CD4-positive, alpha-beta T cell treated with Interleukin-2 at 100 ng/mL for 4 hours (primary cell): ENCODE measurements around the gene STK38.
"Not testable (repeated sequence)": the region's sequence is repeated elsewhere in the genome, so short reads cannot be mapped to it uniquely, and the experiment has no call there.

ENCODE experiments used
- DNase-seq: peaks from one replicate; pipeline ENCODE4 v3.0.0-alpha.2; 2020; ENCODE audit warnings: low spot score

STK38 gene

DNA sequence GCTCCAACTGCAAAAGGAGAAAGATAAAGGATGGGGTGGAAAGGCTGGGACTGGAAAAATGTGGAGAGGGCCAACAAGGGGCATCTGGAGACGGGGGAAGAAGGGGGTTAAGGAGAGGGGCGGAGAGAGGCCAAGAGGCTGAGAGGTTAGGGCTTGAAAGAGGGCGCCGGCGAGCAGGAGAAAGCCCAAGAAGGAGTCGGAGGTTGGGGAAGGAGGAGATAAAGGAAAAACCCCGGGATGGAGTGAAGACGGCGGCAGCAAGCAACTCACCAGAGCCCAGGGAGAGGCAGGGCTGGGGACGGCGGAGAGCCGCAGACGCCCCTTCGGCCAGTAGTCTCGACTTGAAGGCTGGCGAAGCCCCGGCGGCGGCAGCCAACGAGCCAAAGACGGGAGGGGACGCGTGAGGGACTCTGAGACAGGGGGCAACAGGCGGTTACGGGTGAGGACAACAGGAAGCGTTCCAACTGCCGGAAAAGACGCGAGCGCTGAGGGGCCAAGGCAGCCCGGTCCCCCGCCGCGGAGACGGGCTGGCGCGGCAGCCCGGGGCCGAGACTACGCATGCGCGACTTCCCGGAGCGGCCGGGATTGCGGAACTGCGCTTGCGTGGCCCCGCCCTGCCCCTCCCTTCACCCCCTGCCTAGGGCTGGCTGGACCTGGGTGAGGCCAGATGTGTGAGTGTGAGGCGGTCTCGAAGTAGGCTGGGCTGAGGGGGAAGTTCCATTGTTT is at the start of gene STK38:
TSS of gene STK38 (minus strand) at position 560 of the 726 bp plus-strand sequence. CDS start 7,277 bp downstream, outside the sequence.
- DNase-seq, result peak; percentile 93

DNA sequence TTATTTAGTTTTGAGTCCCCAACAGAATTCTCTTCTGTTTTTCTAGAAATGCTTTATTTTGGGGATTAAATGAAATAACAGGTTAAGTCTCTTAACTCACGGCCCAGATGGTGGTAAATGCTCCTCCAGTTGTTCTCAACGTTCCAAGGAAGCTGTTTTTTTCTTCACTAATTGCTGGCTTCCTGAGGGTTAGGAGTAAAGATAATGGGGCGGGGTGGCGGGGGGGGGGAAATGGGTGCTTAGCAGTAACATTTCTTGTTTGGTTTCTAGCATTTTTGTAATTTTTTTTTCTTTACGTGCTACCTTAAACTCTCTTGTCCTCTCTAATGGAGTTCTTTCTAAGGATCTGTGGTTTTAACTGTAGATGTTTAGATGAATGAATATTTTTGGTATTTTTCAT is 49.1 kb upstream of the STK38 start:
- DNase-seq, result no peak

DNA sequence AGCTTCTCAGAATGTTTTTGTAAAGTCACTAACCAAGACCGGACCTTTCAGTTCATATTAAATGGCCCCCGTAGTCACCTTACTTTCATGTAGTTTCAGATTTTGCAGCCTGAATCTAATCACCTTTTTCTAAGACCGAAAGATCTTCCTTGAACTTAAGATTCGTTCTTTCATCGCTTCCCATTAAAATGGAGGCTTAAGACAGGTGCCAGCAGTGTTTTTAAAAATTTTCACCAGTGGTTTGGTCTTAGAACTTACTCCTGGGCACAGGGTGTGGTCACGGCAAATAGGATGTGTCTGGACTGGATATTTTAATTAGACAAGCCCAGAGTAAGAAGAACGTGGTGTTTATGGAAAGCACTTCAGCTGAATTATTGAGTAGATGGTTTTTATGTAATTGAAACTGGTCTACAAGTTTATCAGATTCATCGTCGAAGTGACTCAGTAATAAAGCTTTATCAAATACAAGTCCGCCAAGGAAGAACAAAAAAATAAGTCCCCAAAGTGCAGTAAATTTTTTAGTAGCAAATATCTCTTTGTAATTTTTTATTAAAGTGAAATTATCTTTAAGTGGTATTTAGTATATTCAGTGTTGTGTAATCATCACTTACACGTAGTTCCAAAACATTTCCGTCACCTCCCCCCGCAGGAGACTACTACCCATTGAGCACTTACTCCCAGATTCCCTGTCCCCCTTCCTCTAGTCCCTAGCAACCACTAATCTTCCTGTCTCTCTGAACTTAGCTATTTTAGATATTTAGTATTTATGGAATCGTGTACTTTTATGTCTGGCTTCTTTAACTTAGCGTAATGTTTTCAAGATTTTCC is 47.8 kb upstream of the STK38 start:
- DNase-seq, result peak; percentile 34

DNA sequence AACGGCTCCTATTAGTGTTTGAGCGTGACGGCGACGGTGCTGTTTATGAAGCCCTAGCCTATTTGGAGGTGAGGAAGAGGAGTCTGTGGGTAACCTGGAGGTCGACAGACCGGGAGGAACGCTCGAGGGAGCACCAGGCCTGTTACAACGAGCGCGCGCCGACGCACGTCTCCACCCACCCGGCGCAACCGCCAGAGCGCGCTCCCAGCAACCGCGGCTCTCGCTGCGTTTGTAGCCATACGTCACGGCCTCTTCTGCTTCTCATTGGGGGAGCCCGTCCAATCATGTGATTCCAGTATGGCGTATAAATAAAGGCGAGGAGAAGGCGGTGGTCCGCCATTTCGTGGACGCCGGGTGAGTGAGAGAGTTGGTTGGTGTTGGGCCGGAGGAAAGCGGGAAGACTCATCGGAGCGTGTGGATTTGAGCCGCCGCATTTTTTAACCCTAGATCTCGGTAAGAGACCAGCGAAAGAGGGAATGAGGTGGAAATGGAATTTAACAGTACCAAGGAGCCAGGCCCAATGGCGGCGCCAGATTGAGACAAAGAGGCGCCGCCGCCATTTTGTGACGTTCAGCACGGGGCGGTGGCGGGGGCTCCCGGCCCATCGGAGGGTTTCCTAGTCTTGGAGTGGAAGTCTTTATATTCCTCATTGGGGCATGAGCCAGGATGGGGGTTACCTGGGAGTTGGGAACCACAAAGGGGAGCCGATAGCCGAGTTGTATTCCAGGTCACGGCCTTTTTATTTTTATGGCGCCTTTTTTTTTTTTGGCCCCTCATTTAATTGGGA is 46.9 kb upstream of the STK38 start, which contains the start of gene SRSF3:
TSS of gene SRSF3 (plus strand) at position 334 of the 787 bp plus-strand sequence. CDS start 2,401 bp downstream, outside the sequence.
- peak; percentile 97 for DNase-seq

DNA sequence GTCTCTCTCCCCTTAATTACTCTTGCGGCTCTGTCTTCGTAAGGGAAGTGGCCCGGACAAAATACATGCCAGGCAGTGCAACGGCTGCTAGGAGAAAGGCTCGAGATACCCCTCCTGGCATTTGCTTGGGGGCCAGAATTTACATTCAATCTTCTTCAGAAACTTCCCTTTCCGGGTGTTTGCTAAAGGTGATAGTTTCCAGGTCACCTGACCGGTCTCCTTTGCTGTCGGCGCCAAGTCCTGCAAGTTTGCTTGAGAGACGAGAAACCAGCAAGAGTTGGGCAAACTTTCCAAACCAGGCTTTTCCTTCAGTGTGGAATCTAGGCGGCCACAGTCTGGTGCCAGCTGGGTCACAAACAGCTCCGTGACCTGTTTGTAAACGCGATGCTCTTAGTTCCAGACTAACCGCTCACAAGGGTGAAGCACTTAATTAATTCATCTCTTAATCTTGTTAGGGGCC is 46.3 kb upstream of the STK38 start:
- peak; percentile 50 for DNase-seq

DNA sequence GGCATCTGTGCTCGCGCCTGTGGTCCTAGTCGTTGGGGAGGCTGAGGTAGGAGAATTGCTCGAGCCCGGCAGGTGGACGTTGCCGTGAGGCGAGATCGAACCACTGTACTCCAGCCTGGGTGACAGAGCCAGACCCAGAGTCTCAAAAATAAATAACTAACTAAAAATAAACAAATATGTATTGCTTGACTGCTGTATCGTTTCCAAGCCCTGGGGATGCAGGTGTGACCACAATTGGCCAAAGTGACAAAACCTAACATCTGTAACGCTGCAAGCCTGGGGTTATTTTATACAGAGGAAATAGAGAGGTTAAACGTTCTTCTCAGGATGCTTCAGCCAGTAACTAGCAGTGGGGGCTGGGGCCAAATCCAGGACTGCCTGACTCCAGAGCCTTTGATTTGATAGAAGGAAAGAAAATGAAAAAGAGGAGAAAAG is 45.0 kb upstream of the STK38 start:
- DNase-seq, result no peak

DNA sequence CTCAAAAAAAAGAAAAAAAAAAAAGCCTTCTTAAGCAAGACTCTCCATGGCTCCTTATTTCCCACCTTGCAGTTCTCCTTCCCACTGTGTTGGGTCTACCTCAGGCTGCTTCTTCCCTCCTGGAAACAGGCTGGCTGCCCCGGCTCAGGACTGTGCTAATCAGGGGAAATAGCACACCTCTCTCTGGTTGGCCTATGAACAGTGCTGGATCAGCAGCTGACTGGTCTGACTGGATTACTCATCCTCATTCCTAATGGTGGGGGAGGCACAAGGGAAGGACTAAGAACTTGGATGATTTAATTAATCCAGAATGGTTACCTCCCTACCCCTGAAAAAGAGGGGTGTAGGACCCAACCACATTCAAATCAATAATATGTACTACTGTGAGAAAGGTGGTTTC is 43.0 kb upstream of the STK38 start:
- no peak for DNase-seq

DNA sequence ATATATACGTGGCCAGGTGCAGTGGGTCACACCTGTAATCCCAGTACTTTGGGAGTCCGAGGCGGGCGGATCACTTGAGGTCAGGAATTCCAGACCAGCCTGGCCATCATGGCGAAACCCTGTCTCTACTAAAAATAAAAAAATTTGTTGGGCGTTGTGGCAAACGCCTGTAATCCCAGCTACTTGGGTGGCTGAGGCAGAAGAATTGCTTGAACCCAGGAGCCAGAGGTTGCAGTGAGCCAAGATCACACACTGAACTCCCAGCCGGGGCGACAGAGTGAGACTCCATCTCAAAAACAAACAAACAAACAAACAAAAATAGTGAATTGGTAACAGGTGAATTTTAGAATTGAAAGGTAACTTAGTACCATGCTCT is 41.7 kb upstream of the STK38 start:
- not testable (repeated sequence) for DNase-seq

DNA sequence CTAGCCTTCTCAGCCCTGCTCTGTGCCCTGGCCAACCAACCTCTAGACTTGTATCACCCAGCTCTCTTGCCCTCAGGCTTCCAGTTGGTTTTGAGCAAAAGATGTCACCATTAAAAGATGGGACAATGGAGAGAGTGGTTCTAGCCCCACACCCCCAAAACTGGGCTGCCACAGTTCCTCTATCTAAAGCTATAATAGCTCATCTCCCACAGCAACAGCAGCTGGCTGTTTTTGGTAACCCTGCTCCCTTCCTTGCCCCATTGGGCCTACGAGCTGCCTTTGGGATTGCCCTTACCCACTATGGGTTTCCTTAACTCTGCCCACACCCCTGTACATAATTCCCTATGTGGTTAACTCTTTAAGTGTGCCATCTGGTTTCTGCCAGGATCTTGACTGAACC is 39.3 kb upstream of the STK38 start:
- no peak for DNase-seq

DNA sequence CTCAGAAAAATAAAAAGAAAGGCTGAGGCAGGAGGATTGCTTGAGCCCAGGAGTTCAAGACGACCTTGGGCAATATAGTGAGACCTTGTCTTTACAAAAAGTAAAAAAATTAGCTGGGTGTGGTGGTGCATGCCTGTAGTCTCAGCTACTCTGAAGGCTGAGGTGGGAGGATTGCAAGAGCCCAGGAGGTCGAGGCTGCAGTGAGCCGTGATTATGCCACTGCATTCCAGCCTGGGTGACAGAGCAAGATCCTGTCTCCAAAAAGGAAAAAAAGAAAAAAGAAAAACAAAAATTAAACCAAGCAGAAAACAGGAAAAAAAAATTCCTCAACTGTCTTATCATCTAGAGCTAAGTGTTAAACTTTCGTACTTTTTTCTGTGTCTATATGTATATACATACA is 34.4 kb upstream of the STK38 start:
- no peak for DNase-seq

DNA sequence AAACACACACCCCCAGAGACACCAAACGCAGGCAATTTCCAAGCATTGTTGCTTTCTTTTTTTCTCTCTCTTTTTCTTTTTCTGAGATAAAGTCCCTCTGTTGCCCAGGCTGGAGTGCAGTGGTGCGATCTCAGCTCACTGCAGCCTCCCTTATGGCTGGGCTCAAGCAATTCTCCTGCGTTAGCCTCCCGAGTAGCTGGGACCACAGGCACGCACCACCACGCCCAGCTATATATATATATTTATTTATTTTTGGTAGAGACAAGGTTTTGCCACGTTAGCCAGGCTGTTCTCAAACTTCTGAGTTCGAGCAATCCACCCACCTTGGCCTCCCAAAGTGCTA is 32.9 kb upstream of the STK38 start:
- no peak for DNase-seq

DNA sequence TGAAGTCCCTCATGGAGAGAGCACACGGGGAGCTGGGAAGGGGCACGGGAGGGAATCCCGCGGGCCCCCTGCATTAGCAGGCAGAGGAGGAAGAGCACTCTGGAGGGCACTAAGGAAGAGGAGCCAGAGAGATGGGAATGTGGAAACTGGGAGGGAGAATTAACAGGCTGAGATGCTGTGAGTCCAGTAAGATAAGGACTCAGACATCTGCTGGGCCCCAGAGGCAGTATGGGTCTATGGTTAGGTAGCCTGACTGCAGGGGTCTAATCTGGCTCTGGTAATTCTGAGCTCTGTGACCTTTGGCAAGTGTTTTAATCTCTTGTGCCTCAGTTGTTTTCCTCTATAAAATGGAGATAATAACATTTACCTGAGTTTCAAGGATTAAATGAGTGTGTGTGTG is 31.2 kb upstream of the STK38 start:
- DNase-seq, result no peak

DNA sequence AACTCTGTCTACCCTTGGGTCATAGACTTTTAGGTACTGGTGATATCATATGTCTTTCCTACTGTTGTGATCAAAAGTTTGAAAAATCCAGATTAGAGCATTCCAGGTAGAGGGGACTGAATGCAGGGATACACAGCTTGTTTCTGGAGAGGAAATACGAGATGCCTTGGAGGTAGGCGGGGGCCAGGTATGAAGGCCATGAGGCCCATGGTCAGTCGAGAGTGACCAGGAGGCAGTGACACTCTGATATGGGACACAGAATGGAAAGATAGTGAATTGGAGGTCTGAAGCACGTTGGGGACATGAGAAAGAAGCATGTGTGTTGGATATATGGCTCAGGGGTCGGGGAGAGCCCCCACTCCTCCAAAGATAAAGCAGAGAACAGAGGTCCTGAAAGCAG is 30.8 kb upstream of the STK38 start:
- no peak for DNase-seq

DNA sequence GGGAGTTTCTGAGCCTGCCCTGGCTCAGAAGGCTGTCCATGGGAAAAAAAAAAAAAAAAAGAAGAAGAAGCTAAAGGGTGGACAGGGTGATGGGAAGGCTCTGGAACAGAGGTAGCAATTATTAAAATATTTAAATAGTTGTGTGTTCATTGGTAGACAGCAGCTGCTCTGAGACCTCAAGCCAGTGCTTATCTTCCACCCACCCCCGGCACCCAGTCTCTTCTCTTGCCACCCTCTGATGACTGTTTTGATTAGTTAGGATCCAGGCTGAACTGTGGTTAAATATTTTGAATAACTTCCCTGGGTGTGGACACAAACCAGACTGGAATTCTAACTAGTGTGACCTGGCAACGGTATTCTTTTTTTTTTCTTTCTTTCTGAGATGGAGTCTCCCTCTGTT is 30.0 kb upstream of the STK38 start:
- DNase-seq, result no peak

DNA sequence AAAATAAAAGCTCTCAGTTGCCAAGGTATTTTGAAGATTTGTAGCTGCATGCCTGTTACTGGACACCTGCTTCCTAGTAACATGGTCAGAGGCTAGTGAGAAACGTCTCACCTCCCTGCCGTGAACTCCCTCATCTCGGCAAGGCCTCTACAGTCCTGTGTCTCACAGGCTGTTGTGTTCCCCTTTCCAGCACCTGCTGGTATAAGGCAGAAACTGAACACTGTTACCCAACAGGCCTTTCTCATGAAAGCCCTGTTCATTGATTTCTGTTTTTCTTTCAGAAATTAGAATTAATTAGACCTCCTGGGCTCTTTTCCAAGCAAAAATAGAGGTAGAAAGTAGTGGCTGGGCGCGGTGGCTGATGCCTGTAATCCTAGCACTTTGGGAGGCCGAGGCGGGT is 29.3 kb upstream of the STK38 start:
- DNase-seq, result no peak

DNA sequence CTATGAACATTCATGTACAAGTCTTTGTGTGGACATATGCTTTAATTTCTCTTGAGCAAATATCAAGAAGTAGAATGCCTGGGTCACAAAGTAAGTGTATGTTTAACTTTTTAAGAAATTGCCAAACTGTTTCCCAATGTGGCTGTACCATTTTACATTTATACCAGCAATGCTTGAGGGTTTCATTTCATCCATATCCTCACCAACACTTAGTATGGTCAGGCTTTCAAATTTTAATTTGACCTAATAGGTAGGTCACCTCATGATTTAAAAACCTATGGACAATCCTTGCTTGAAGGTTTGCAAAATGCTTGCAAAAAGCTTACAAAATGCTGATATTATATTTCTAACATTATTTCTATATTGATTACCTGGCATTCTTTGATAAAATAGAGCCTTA is 27.4 kb upstream of the STK38 start:
- DNase-seq, result no peak

DNA sequence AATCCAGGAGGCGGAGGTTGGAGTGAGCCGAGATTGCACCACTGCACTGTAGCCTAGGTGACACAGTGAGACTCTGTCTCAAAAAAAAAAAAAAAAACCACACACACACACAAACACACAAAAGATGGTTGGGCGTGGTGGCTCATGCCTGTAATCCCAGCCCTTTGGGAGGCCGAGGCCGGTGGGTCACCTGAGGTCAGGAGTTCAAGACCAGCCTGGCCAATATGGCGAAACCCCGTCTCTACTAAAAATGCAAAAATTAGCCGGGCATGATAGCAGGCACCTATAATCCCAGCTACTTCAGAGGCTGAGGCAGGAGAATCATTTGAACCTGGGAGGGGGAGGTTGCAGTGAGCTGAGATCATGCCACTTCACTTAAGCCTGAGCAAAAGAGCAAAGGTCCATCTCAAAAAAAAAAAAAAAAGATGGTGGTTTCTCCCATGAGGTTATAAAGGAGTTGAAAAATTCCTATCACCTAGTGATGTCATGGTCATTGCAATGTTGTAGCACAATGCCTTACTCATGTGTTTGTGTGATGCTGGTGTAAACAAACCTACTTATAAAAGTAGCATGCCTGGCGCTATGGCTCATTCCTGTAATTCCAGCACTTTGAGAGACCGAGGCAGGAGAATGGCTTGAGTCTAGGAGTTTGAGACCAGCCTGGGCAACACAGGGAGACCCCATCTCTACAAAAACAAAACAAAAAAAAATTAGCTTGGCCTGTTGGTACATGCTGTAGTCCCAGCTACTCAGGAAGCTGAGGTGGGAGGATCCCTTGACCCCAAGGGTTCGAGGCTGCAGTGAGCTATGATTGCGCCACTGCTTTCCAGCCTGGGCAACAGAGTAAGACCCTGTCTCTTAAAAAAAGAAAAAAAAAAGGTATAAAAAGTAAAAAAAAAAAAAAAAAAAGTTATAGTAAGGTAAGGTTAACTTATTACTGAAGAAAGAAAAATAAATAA is 25.4 kb upstream of the STK38 start:
- not testable (repeated sequence) for DNase-seq

DNA sequence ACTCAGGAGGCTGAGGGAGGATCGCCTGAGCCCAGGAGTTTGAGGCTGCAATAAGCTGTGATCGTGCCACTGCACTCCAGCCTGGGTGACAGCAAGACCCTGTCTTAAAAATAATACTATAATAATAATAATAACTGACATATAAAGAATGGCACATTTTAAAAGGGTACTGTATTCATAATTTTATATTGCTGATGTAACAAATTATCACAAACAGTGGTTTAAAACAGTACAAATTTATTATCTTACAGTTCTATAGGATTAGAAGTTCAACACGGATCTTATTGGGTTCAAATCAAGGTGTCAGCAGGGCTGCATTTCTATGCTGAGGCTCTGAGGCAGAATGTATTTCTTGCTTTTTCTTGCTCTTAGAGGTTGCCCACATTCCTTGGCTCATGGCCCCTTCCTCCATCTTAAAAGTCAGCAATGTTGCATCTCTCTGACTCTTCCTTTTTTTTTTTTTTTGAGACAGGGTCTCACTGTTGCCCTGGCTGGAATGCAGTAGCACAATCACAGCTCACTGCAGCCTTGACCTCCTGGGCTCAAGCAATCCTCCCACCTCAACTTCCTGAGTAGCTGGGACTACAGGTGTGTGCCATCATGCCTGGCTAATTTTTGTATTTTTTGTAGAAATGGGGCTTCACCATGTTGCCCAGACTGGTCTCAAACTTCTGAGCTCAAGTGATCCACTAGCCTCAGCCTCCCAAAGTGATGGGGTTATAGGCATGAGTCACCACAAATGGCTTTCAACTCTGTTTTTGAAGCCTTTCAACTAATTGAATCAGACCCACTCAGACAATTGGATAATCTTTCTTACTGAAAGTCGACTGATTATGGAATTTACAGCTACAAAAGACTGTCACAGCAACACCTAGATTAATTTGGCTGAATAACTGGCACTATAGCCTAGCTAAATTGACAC is 24.1 kb upstream of the STK38 start:
- no peak for DNase-seq

DNA sequence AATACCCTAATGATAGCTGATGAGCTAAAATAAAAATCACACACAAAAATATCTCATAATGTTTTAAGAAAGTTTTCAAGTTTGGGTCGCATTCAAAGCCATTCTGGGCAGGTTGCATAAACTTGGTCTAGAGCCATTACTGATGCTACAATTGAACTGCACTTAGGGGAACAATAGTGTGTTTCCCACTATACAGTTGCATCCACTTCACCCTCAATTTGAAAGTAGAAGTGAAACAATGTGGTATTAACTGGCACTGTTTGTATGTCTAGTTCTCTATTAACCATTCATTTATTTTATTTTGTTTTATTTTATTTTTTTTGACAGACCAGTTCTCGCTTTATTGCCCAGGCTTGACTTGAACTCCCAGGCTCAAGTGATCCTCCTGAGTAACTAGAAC is 23.0 kb upstream of the STK38 start:
- no peak for DNase-seq

DNA sequence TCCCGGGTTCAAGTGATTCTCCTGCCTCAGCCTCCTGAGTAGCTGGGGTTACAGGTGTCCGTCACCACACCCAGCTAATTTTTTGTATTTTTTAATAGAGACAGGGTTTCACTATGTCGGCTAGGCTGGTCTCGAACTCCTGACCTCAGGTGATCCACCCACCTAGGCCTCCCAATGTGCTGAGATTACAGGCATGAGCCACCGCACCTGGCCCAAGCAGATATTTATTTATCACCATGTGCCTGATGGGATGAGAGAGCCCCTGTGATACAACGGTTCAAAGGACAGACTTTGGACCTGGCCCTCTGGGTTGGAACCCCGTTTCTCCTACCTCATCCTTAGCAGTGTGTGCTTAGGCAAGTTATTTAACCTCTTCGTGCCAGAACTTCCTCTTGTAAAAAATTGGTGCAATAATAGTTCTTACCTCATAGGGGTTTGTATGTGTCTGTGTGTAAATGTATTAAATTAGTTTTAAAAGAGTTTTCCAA is 19.2 kb upstream of the STK38 start:
- DNase-seq, result no peak
